ENCODE measurements around the gene SYK. TPM values are rescaled to one million over a fixed set of nuclear protein-coding genes. Genes with fewer than 3 reads are reported as not detected.

The SYK gene
- total RNA-seq, 4 donors from 2014 or later: 50.7 to 107 (median 87.1) TPM

DNA sequence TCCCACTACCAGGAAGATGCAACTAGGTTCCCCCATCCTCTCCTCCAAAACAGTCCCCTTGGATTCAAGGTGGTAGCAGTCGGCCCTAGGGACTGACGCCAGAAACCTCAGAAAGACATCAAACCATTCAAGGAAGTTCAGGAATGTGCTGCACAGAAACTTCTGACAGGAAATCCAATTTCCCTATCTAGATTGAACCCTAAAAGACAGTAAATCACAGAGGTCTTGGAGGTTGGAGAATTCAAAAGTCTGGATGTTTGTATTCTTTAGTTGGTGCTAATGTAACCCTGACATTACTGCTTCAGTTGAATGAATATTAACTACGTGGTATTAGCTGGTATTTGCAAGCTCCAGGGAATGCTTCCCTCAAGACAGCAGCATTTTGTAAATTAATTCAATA is 125.3 kb downstream of the SYK start:
- Histone ChIP-seq H3K27ac (no peak overlapping the region), H3K4me3 (replicated peaks in 1 of 3) (no peak overlapping the region), H3K27me3 (no peaks in the 10 kb centered on the region), H3K9me3 (no peaks in the 10 kb centered on the region), H3K4me1 (peaks cover 19 to 21% of the 10 kb centered on the region in 2 donors), H3K36me3 (no peaks in the 10 kb centered on the region)
- intact Hi-C loops (cut with DNase I): no loop called here
- 70 to 82% methylated on average over 3 of the region's 3 CpGs for WGBS, 2 donors
- TF ChIP-seq, protein P1, sequence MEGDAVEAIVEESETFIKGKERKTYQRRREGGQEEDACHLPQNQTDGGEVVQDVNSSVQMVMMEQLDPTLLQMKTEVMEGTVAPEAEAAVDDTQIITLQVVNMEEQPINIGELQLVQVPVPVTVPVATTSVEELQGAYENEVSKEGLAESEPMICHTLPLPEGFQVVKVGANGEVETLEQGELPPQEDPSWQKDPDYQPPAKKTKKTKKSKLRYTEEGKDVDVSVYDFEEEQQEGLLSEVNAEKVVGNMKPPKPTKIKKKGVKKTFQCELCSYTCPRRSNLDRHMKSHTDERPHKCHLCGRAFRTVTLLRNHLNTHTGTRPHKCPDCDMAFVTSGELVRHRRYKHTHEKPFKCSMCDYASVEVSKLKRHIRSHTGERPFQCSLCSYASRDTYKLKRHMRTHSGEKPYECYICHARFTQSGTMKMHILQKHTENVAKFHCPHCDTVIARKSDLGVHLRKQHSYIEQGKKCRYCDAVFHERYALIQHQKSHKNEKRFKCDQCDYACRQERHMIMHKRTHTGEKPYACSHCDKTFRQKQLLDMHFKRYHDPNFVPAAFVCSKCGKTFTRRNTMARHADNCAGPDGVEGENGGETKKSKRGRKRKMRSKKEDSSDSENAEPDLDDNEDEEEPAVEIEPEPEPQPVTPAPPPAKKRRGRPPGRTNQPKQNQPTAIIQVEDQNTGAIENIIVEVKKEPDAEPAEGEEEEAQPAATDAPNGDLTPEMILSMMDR (IDR thresholded peaks at IDR 0.05): no peak
- no peak for TF ChIP-seq POLR2A (IDR thresholded peaks at IDR 0.05)
- DNase-seq: no peak

GRCh38 chr9:90927496-90927895 is 125.9 kb downstream of the SYK start:
- Histone ChIP-seq H3K27me3 (no peaks in the 10 kb centered on the region), H3K4me1 (peaks cover 16% of the 10 kb centered on the region in 2 donors), H3K9me3 (no peaks in the 10 kb centered on the region), H3K27ac (no peak overlapping the region), H3K4me3 (replicated peaks in 1 of 3) (no peak overlapping the region), H3K36me3 (no peaks in the 10 kb centered on the region)
- no peak for DNase-seq
- 92 to 96% methylated on average over 6 of the region's 6 CpGs for WGBS, 2 donors
- no peak for TF ChIP-seq POLR2A (IDR thresholded peaks at IDR 0.05)
- TF ChIP-seq, protein P1 (IDR thresholded peaks at IDR 0.05): no peak
- intact Hi-C loops (cut with DNase I): no loop called here

- DNase-seq: no peak
- H3K4me1 ChIP-seq: peaks cover 8 to 11% of the 10 kb centered on the region in 2 donors
- no peaks in the 10 kb centered on the region for H3K27me3 ChIP-seq
- no peak overlapping the region for H3K4me3 ChIP-seq (replicated peaks in 1 of 3)
- H3K36me3 ChIP-seq: no peaks in the 10 kb centered on the region
- H3K9me3 ChIP-seq: no peaks in the 10 kb centered on the region
- TF ChIP-seq, protein P1 (IDR thresholded peaks at IDR 0.05): no peak
- TF ChIP-seq POLR2A (IDR thresholded peaks at IDR 0.05): no peak
- 96 to 97% methylated on average over 4 of the region's 4 CpGs for WGBS, 2 donors
- H3K27ac ChIP-seq: no peak overlapping the region
- intact Hi-C loops (cut with DNase I): no loop called here
Measured at GRCh38 chr9:90929626-90930025, 128.0 kb downstream of the SYK start.

DNA sequence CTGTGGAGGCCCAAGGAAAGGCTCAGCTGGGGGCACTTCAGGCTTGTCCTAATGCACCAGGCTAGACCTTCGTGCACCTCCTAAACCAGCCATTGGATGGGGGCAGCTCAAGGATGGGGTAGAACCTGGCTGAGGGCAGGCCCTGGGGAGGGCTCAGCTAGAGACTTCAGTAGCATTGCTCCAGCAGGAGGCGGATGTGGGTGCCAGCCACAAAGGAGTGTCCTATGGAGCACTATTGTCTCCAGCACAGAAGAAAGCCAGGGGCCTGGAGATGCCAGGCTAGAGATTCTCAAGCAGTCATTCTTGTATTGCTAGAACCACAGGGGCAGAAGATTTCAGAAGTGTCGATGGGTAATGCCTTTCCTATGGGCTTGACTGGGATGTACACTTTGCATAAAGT is 131.8 kb downstream of the SYK start:
- 90 to 92% methylated on average over 2 to 3 of the region's 3 CpGs for WGBS, 2 donors
- H3K9me3 ChIP-seq: no peaks in the 10 kb centered on the region
- TF ChIP-seq, protein P1 (IDR thresholded peaks at IDR 0.05): no peak
- TF ChIP-seq POLR2A (IDR thresholded peaks at IDR 0.05): no peak
- no peak overlapping the region for H3K27ac ChIP-seq
- peaks cover 7 to 13% of the 10 kb centered on the region in 2 donors for H3K4me1 ChIP-seq
- no peaks in the 10 kb centered on the region for H3K27me3 ChIP-seq
- H3K4me3 ChIP-seq (replicated peaks in 1 of 3): no peak overlapping the region
- intact Hi-C loops (cut with DNase I): no loop called here
- H3K36me3 ChIP-seq: no peaks in the 10 kb centered on the region
- DNase-seq: no peak

DNA sequence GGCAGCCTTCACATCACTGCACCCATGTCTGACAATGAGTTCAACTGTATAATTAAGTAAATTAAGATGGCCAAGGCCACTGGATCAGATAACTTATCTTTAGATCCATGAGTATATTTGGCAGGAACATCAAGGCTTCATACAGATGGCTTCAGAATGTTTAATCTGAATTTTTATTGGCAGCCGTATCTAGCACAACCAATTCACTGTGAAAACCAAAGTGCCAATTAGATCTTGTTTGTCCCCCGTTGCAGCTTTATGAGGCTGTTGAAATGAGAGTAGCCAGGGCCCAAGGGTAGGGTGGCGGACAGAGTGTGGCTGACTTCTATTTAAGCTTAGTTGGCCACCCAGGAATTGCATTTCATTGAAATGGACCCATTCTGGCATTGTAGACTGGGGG is 137.7 kb downstream of the SYK start:
- DNase-seq: no peak
- Histone ChIP-seq H3K27ac (no peak overlapping the region), H3K36me3 (no peaks in the 10 kb centered on the region), H3K9me3 (no peaks in the 10 kb centered on the region), H3K27me3 (no peaks in the 10 kb centered on the region), H3K4me1 (peaks cover 3 to 8% of the 10 kb centered on the region in 2 donors), H3K4me3 (replicated peaks in 1 of 3) (no peak overlapping the region)
- intact Hi-C loops (cut with DNase I): no loop called here
- WGBS, 2 donors: 88 to 92% methylated on average over 3 of the region's 3 CpGs
- no peak for TF ChIP-seq POLR2A (IDR thresholded peaks at IDR 0.05)
- TF ChIP-seq, protein P1 (IDR thresholded peaks at IDR 0.05): no peak

Measured in thyroid gland (tissue), 4 donors.